HepG2 (cell line): Measurements from ENCODE around the gene SNX9. TPM values are rescaled to one million over a fixed set of nuclear protein-coding genes. Genes with fewer than 3 reads are reported as not detected.

Experiments used
- CEBPB ChIP-seq: IDR thresholded peaks from 2 replicates; pipeline ENCODE4 v1.6.1; 2011; ENCODE audit warnings: low read depth, low read length, improper control_type of control experiment, borderline replicate concordance
- CREM ChIP-seq, 2 experiments: sonication (generic) in 1 of 2; formaldehyde crosslinking in 1 of 2; IDR thresholded peaks; 2 replicates each; pipeline versions ENCODE4 v1.4.0 to v1.6.1; 2016 to 2020; ENCODE audit warnings: antibody characterized with exemption in 1 of 2, mild to moderate bottlenecking in 1 of 2, missing genetic modification reagents in 1 of 2
- DPF2 ChIP-seq: sonication (generic); formaldehyde crosslinking; IDR thresholded peaks from 2 replicates; pipeline ENCODE4 v1.4.0; 2020; ENCODE audit warnings: mild to moderate bottlenecking, low read depth, missing genetic modification reagents, borderline replicate concordance
- HDAC6 ChIP-seq: fragments of 200-600 bp; sonication (generic); IDR thresholded peaks from 2 replicates; pipeline ENCODE4 v1.7.0; 2017; ENCODE audit warnings: mild to moderate bottlenecking, antibody characterized with exemption, low read length, low read depth
- HNRNPH1 ChIP-seq: fragments of 200-400 bp; formaldehyde crosslinking; optimal IDR thresholded peaks from 2 replicates; pipeline ENCODE3; 2017; ENCODE audit warnings: mild to moderate bottlenecking, low read depth, low read length
- NCOA5 ChIP-seq: sonication (generic); formaldehyde crosslinking; IDR thresholded peaks from 2 replicates; pipeline ENCODE4 v1.4.0; 2020; ENCODE audit warnings: missing genetic modification reagents
- NR2C2 ChIP-seq: sonication (generic); formaldehyde crosslinking; IDR thresholded peaks from 2 replicates; pipeline ENCODE4 v1.4.0; 2020; ENCODE audit warnings: missing genetic modification reagents, mild to moderate bottlenecking, moderate library complexity, borderline replicate concordance
- ONECUT2 ChIP-seq: sonication (generic); formaldehyde crosslinking; IDR thresholded peaks from 2 replicates; pipeline ENCODE4 v1.4.0; 2020; ENCODE audit warnings: missing genetic modification reagents
- PHB2 ChIP-seq: fragments of 450-650 bp; IDR thresholded peaks from 2 replicates; pipeline ENCODE4 v1.6.1; 2018; ENCODE audit not compliant: partially characterized antibody
- PLRG1 ChIP-seq: fragments of 450-650 bp; conservative IDR thresholded peaks from 2 replicates; pipeline ENCODE4 v1.6.1; 2016
- RAD51 ChIP-seq: fragments of 450-650 bp; IDR thresholded peaks from 2 replicates; pipeline ENCODE4 v1.6.1; 2016; ENCODE audit warnings: borderline replicate concordance
- SP140L ChIP-seq: sonication (generic); formaldehyde crosslinking; IDR thresholded peaks from 2 replicates; pipeline ENCODE4 v1.4.0; 2020; ENCODE audit warnings: missing genetic modification reagents, borderline replicate concordance
- SRY ChIP-seq: sonication (generic); formaldehyde crosslinking; IDR thresholded peaks from 2 replicates; pipeline ENCODE4 v1.8.0; 2022; ENCODE audit warnings: mild to moderate bottlenecking, missing genetic modification reagents
- STAT5B ChIP-seq: sonication (generic); formaldehyde crosslinking; IDR thresholded peaks from 2 replicates; pipeline ENCODE4 v1.4.0; 2020; ENCODE audit warnings: missing genetic modification reagents
- ZNF224 ChIP-seq: sonication (generic); formaldehyde crosslinking; IDR thresholded peaks from 2 replicates; pipeline ENCODE4 v1.5.0; 2020; ENCODE audit warnings: mild to moderate bottlenecking, missing genetic modification reagents
- ZNF343 ChIP-seq: sonication (generic); formaldehyde crosslinking; IDR thresholded peaks from 2 replicates; pipeline ENCODE4 v1.4.0; 2020; ENCODE audit warnings: mild to moderate bottlenecking, missing genetic modification reagents
- ZNF430 ChIP-seq: sonication (generic); formaldehyde crosslinking; IDR thresholded peaks from 2 replicates; pipeline ENCODE4 v1.9.0; 2021; ENCODE audit warnings: mild to moderate bottlenecking, missing genetic modification reagents
- ZNF570 ChIP-seq: sonication (generic); formaldehyde crosslinking; IDR thresholded peaks from 2 replicates; pipeline ENCODE4 v1.4.0; 2020; ENCODE audit warnings: mild to moderate bottlenecking, missing genetic modification reagents, borderline replicate concordance
- ZNF766 ChIP-seq: sonication (generic); formaldehyde crosslinking; IDR thresholded peaks from 2 replicates; pipeline ENCODE4 v1.5.0; 2020; ENCODE audit warnings: missing genetic modification reagents, borderline replicate concordance
- ZSCAN9 ChIP-seq: IDR thresholded peaks from 2 replicates; pipeline ENCODE4 v1.6.1; 2016; ENCODE audit warnings: borderline replicate concordance
- polyA plus RNA-seq, 8 experiments: library from polyadenylated mRNA; depleted of rRNA in 3 of 8; stranded (reverse) in 7 of 8; unstranded in 1 of 8; fragments of >200 nt; fragmentation: Illumina TruSeq in 4 of 8; extraction: Trizol in 4 of 8; gene quantifications; 2 replicates each; pipeline versions ENCODE4 v1.2.1 to v1.2.3, GENCODE V29; 2011 to 2016; ENCODE audit warnings: low read depth in 4 of 8, missing spikeins in 1 of 8, mixed read lengths in 1 of 8; ENCODE audit not compliant: insufficient read depth in 1 of 8
- total RNA-seq, 5 experiments: library from RNA; depleted of rRNA; stranded (reverse); fragments of >200 nt; fragmentation: Illumina TruSeq; extraction: Trizol; gene quantifications; 2 replicates each; pipeline ENCODE4 v1.2.3, GENCODE V29; 2016; ENCODE audit warnings: low read depth in 1 of 5
- TF ChIP-seq, protein P1 (sequence below): sonication (generic); formaldehyde crosslinking; IDR thresholded peaks from 2 replicates; pipeline ENCODE4 v1.4.0; 2020; ENCODE audit warnings: missing genetic modification reagents
- TF ChIP-seq, protein P2 (sequence below): IDR thresholded peaks from 2 replicates; pipeline ENCODE4 v1.6.1; 2012; ENCODE audit warnings: low read length, improper control_type of control experiment
- TF ChIP-seq, protein P3 (sequence below): IDR thresholded peaks from 2 replicates; pipeline ENCODE4 v1.6.1; 2016; ENCODE audit warnings: low read depth, borderline replicate concordance
- TF ChIP-seq, protein P4 (sequence below): IDR thresholded peaks from 2 replicates; pipeline ENCODE4 v1.6.1; 2018; ENCODE audit warnings: missing genetic modification reagents

SNX9 gene
- total and polyA plus RNA-seq, 2 of the 13 experiments (the other 11 are each of a cell fraction or from before 2014, with no cell fraction given), result 21.9 to 36.0 TPM

DNA sequence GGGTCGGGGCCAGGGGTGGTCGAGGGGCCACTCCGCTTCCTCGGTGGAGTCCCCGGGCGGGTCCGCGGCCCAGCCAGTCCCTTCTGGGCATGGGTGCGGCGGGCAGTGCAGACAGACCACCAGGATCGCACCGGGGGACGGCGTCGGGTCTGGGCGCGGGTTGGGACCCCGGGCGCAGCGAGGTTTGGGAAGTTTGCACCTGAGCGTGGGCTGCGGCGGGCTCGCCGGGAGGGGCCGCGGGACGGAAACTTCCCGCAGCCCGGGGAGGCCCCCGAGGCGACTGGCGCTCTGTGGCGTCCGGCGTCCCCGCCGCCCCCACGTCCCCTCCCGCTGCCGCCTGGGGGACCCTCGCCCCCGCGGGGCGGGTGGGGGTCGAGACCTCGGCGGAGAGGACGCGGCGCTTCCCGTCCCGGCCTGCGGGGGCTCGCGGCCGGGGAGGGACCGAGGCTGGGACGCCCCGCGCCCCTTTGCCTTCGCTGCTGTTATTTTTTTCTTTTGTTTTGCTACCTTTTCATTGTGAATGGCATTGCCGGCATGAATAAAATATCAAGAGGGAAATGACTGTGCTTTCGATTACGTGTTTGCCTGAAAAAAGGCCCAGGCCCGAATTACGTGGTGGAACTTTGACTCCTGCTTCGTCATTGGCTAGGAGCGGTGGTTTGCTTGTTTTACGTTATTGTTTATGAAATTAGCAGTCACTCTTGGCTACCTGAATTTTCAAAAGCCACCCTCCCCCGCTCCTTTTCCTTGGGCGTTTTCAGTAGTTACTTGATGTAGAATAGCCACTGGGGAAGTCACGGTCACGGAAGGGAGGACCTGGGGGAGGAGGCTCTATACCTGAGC is 703 bp downstream of the SNX9 start (continued):
- peak; percentile 93 for TF ChIP-seq SRY (CRISPR knock-in tag)
- TF ChIP-seq DPF2 (CRISPR knock-in tag), result no peak
- TF ChIP-seq ZNF224 (CRISPR knock-in tag), result 0 out of 2 replicates have a peak, but pooled peaks have one; percentile 60
- peak; percentile 54 for TF ChIP-seq NR2C2
- TF ChIP-seq HDAC6, result no peak
- no peak for TF ChIP-seq HNRNPH1
- no peak for TF ChIP-seq RAD51
- peak; percentile 42; the same call in 1 of the 2 replicates for TF ChIP-seq ZNF430
- TF ChIP-seq, protein P1, sequence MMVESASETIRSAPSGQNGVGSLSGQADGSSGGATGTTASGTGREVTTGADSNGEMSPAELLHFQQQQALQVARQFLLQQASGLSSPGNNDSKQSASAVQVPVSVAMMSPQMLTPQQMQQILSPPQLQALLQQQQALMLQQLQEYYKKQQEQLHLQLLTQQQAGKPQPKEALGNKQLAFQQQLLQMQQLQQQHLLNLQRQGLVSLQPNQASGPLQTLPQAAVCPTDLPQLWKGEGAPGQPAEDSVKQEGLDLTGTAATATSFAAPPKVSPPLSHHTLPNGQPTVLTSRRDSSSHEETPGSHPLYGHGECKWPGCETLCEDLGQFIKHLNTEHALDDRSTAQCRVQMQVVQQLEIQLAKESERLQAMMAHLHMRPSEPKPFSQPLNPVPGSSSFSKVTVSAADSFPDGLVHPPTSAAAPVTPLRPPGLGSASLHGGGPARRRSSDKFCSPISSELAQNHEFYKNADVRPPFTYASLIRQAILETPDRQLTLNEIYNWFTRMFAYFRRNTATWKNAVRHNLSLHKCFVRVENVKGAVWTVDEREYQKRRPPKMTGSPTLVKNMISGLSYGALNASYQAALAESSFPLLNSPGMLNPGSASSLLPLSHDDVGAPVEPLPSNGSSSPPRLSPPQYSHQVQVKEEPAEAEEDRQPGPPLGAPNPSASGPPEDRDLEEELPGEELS, result no peak
- no peak for TF ChIP-seq CEBPB
- no peak for TF ChIP-seq ZNF343 (CRISPR knock-in tag)
- no peak for TF ChIP-seq STAT5B
- TF ChIP-seq ZNF570 (CRISPR knock-in tag), result 0 out of 2 replicates have a peak, but pooled peaks have one; percentile 52
- TF ChIP-seq, protein P2, sequence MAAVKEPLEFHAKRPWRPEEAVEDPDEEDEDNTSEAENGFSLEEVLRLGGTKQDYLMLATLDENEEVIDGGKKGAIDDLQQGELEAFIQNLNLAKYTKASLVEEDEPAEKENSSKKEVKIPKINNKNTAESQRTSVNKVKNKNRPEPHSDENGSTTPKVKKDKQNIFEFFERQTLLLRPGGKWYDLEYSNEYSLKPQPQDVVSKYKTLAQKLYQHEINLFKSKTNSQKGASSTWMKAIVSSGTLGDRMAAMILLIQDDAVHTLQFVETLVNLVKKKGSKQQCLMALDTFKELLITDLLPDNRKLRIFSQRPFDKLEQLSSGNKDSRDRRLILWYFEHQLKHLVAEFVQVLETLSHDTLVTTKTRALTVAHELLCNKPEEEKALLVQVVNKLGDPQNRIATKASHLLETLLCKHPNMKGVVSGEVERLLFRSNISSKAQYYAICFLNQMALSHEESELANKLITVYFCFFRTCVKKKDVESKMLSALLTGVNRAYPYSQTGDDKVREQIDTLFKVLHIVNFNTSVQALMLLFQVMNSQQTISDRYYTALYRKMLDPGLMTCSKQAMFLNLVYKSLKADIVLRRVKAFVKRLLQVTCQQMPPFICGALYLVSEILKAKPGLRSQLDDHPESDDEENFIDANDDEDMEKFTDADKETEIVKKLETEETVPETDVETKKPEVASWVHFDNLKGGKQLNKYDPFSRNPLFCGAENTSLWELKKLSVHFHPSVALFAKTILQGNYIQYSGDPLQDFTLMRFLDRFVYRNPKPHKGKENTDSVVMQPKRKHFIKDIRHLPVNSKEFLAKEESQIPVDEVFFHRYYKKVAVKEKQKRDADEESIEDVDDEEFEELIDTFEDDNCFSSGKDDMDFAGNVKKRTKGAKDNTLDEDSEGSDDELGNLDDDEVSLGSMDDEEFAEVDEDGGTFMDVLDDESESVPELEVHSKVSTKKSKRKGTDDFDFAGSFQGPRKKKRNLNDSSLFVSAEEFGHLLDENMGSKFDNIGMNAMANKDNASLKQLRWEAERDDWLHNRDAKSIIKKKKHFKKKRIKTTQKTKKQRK, result no peak
- TF ChIP-seq CREM (IDR thresholded peaks at IDR 0.05), result peak; percentile 68
- no peak for TF ChIP-seq CREM (CRISPR knock-in tag; IDR thresholded peaks at IDR 0.05)
- TF ChIP-seq PLRG1, result no peak
- TF ChIP-seq ZNF766 (CRISPR knock-in tag), result peak; percentile 39; the same call in 1 of the 2 replicates
- TF ChIP-seq ZSCAN9, result no peak
- TF ChIP-seq, protein P3, sequence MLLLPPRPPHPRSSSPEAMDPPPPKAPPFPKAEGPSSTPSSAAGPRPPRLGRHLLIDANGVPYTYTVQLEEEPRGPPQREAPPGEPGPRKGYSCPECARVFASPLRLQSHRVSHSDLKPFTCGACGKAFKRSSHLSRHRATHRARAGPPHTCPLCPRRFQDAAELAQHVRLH (CRISPR knock-in tag), result no peak
- TF ChIP-seq, protein P4, sequence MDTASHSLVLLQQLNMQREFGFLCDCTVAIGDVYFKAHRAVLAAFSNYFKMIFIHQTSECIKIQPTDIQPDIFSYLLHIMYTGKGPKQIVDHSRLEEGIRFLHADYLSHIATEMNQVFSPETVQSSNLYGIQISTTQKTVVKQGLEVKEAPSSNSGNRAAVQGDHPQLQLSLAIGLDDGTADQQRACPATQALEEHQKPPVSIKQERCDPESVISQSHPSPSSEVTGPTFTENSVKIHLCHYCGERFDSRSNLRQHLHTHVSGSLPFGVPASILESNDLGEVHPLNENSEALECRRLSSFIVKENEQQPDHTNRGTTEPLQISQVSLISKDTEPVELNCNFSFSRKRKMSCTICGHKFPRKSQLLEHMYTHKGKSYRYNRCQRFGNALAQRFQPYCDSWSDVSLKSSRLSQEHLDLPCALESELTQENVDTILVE (CRISPR knock-in tag), result no peak
- no peak for TF ChIP-seq SP140L
- no peak for TF ChIP-seq NCOA5
- no peak for TF ChIP-seq PHB2
- no peak for TF ChIP-seq ONECUT2 (CRISPR knock-in tag)
